ENCODE measurements around the gene ZBTB20. TPM values are rescaled to one million over a fixed set of nuclear protein-coding genes. Genes with fewer than 3 reads are reported as not detected.

ZBTB20 gene
- total and polyA plus RNA-seq, 2 donors (not counting 1 experiment from before 2014, with no cell fraction given) = 4.0 to 22.5 TPM

DNA sequence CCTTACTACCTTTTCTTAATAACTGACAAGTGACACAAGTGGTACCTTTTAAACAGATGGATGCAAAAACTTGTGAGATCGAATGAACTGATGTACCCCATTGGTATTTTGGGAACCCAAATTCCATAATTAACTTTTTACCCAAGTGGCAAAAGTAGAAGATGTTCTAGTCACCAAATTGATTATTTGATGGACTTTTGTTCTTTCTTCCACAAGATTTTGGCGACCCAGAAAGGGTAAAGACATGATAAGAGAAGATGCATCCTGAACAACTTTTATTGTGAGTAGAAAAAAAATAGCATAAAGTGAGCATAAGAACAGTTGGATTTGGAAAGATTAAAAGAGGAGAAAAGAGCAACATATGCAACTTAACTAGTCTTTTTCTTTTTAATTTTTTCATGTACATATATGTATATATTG, 693.7 kb downstream of the ZBTB20 start:
- no peaks in the 10 kb centered on the region for H3K36me3 ChIP-seq (ENCODE audit: control insufficient read depth, insufficient read depth, low read length)
- no peaks in the 10 kb centered on the region for H3K79me2 ChIP-seq (ENCODE audit: control insufficient read depth, insufficient read depth, low read length)
- no peak overlapping the region for H3K4me2 ChIP-seq (ENCODE audit: extremely low read depth, insufficient read depth, low read length)
- DNase-seq (ENCODE audit: low read depth in 2 of 2) = no peak
- TF ChIP-seq CTCF (conservative IDR thresholded peaks at IDR 0.05 in 1 of 2, IDR thresholded peaks at IDR 0.05 in 1 of 2; ENCODE audit: low read depth in 1 of 2, low read length in 2 of 2) = no peak
- no peak for TF ChIP-seq EZH2 (IDR thresholded peaks at IDR 0.05; ENCODE audit: low read length, missing control alignments)
- no peaks in the 10 kb centered on the region for H3K9me3 ChIP-seq (ENCODE audit: control insufficient read depth, insufficient read depth, low read depth, low read length)
- no peaks in the 10 kb centered on the region for H3K4me1 ChIP-seq (ENCODE audit: control insufficient read depth, extremely low read depth, insufficient read depth, low read length)
- H2AFZ ChIP-seq (ENCODE audit: low read length) = no peak overlapping the region
- H4K20me1 ChIP-seq (ENCODE audit: control insufficient read depth, extremely low read depth, insufficient read depth, low read length) = no peaks in the 10 kb centered on the region
- no peak overlapping the region for H3K4me3 ChIP-seq (replicated peaks in 1 of 4; ENCODE audit: control extremely low read depth in 1 of 4, insufficient read depth in 1 of 4, low read depth in 3 of 4, low read length in 4 of 4)
- H3K27ac ChIP-seq (ENCODE audit: insufficient read depth, low read length) = no peak overlapping the region
- no peak overlapping the region for H3K9ac ChIP-seq (ENCODE audit: insufficient read depth, low read length)
- H3K27me3 ChIP-seq (ENCODE audit: control insufficient read depth, insufficient read depth, low read length) = no peaks in the 10 kb centered on the region

DNA sequence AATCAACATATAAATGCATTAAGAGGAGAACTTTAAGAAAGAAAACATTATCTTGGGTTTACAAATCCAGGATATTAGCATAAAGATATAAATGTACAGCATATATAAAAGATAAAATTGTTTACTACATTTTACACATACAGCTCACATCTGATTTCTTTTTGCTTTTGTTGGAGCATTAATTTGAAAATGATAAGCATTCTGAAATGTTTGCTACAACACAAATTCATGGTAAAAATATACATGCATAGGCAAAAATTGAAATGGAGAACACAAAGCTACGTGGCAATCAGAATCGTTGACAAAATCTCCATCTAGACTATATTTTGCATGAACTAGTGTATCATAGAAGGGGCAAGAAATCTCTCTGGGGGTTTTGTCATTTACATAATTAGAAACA, 694.2 kb downstream of the ZBTB20 start:
- no peak for TF ChIP-seq EZH2 (IDR thresholded peaks at IDR 0.05; ENCODE audit: low read length, missing control alignments)
- TF ChIP-seq CTCF (conservative IDR thresholded peaks at IDR 0.05 in 1 of 2, IDR thresholded peaks at IDR 0.05 in 1 of 2; ENCODE audit: low read depth in 1 of 2, low read length in 2 of 2) = no peak
- Histone ChIP-seq H3K4me3 (replicated peaks in 1 of 4; ENCODE audit: control extremely low read depth in 1 of 4, insufficient read depth in 1 of 4, low read depth in 3 of 4, low read length in 4 of 4) (no peak overlapping the region), H3K4me2 (ENCODE audit: extremely low read depth, insufficient read depth, low read length) (no peak overlapping the region)

DNA sequence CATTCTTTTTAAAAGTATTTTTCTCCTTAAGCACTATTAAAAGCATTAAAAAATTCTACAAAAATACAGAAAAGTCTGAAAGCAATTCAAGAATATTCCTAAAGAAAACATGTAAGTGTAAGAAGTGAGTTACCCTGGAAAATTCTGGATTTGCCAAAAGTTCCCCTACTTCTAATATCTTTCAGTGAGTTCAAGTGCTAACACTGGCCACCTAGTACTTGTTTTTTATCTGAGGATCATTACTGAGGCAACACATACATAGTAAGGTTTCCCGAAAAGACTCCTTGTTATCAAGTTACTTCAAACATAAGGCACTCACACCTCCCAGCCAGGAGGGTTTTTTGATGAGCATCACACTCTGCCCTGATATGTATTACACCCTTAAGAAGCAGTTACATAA, 694.8 kb downstream of the ZBTB20 start:
- DNase-seq (ENCODE audit: low read depth in 2 of 2) = peak; percentile 18 to 48
- H2AFZ ChIP-seq (ENCODE audit: low read length) = no peak overlapping the region
- no peaks in the 10 kb centered on the region for H3K79me2 ChIP-seq (ENCODE audit: control insufficient read depth, insufficient read depth, low read length)

More for the DNA sequence above, 694.2 kb downstream of the ZBTB20 start:
- DNase-seq (ENCODE audit: low read depth in 2 of 2) = no peak
- no peak overlapping the region for H3K9ac ChIP-seq (ENCODE audit: insufficient read depth, low read length)
- no peaks in the 10 kb centered on the region for H4K20me1 ChIP-seq (ENCODE audit: control insufficient read depth, extremely low read depth, insufficient read depth, low read length)
- H3K79me2 ChIP-seq (ENCODE audit: control insufficient read depth, insufficient read depth, low read length) = no peaks in the 10 kb centered on the region
- no peaks in the 10 kb centered on the region for H3K9me3 ChIP-seq (ENCODE audit: control insufficient read depth, insufficient read depth, low read depth, low read length)
- no peaks in the 10 kb centered on the region for H3K27me3 ChIP-seq (ENCODE audit: control insufficient read depth, insufficient read depth, low read length)
- H3K4me1 ChIP-seq (ENCODE audit: control insufficient read depth, extremely low read depth, insufficient read depth, low read length) = no peaks in the 10 kb centered on the region
- no peak overlapping the region for H3K27ac ChIP-seq (ENCODE audit: insufficient read depth, low read length)
- no peak overlapping the region for H2AFZ ChIP-seq (ENCODE audit: low read length)
- no peaks in the 10 kb centered on the region for H3K36me3 ChIP-seq (ENCODE audit: control insufficient read depth, insufficient read depth, low read length)

More for the DNA sequence above, 694.8 kb downstream of the ZBTB20 start:
- H3K36me3 ChIP-seq (ENCODE audit: control insufficient read depth, insufficient read depth, low read length) = no peaks in the 10 kb centered on the region
- no peak overlapping the region for H3K9ac ChIP-seq (ENCODE audit: insufficient read depth, low read length)
- no peaks in the 10 kb centered on the region for H3K9me3 ChIP-seq (ENCODE audit: control insufficient read depth, insufficient read depth, low read depth, low read length)
- H3K27ac ChIP-seq (ENCODE audit: insufficient read depth, low read length) = no peak overlapping the region
- peak overlapping the region; percentile 97 for H3K4me2 ChIP-seq (ENCODE audit: extremely low read depth, insufficient read depth, low read length)
- H3K4me3 ChIP-seq (replicated peaks in 1 of 4; ENCODE audit: control extremely low read depth in 1 of 4, insufficient read depth in 1 of 4, low read depth in 3 of 4, low read length in 4 of 4) = peak overlapping the region in 2 of 4 experiments; percentile 33 to 52
- no peaks in the 10 kb centered on the region for H3K4me1 ChIP-seq (ENCODE audit: control insufficient read depth, extremely low read depth, insufficient read depth, low read length)
- H3K27me3 ChIP-seq (ENCODE audit: control insufficient read depth, insufficient read depth, low read length) = no peaks in the 10 kb centered on the region
- TF ChIP-seq CTCF (conservative IDR thresholded peaks at IDR 0.05 in 1 of 2, IDR thresholded peaks at IDR 0.05 in 1 of 2; ENCODE audit: low read depth in 1 of 2, low read length in 2 of 2) = no peak
- no peak for TF ChIP-seq EZH2 (IDR thresholded peaks at IDR 0.05; ENCODE audit: low read length, missing control alignments)
- no peaks in the 10 kb centered on the region for H4K20me1 ChIP-seq (ENCODE audit: control insufficient read depth, extremely low read depth, insufficient read depth, low read length)
